Measurements from ENCODE around the gene TNFRSF11A.

The TNFRSF11A gene

GRCh38 chr18:62324917-62325805 lies at the start of gene TNFRSF11A:
TNFRSF11A (plus strand) TSS chr18:62325310; CDS start chr18:62325353, 43 bp downstream.
- DNase-seq: peak; percentile 44

- DNase-seq: no peak
These were observed 48.1 kb upstream of the TNFRSF11A start for GRCh38 chr18:62277045-62277444.

- no peak for DNase-seq
These were observed 45.5 kb upstream of the TNFRSF11A start for GRCh38 chr18:62279561-62279960.

- no peak for DNase-seq
These were observed 45.1 kb upstream of the TNFRSF11A start for GRCh38 chr18:62280058-62280457.

GRCh38 chr18:62280786-62281185 lies 44.3 kb upstream of the TNFRSF11A start:
- no peak for DNase-seq

GRCh38 chr18:62281684-62282083 lies 43.4 kb upstream of the TNFRSF11A start:
- DNase-seq: no peak

GRCh38 chr18:62282188-62282629 lies 42.9 kb upstream of the TNFRSF11A start:
- no peak for DNase-seq

GRCh38 chr18:62284637-62285036 lies 40.5 kb upstream of the TNFRSF11A start:
- no peak for DNase-seq

- DNase-seq: no peak
These were observed 39.8 kb upstream of the TNFRSF11A start for GRCh38 chr18:62285281-62285680.

GRCh38 chr18:62287781-62288664 lies 37.1 kb upstream of the TNFRSF11A start:
- DNase-seq: no peak

GRCh38 chr18:62288665-62289008 lies 36.5 kb upstream of the TNFRSF11A start:
- no peak for DNase-seq

GRCh38 chr18:62289047-62289446 lies 36.1 kb upstream of the TNFRSF11A start:
- no peak for DNase-seq

- DNase-seq: no peak
These were observed 31.0 kb upstream of the TNFRSF11A start for GRCh38 chr18:62294073-62294472.

- DNase-seq: no peak
These were observed 24.6 kb upstream of the TNFRSF11A start for GRCh38 chr18:62300359-62300963.

- no peak for DNase-seq
These were observed 23.8 kb upstream of the TNFRSF11A start for GRCh38 chr18:62301322-62301721.

GRCh38 chr18:62312851-62313250 lies 12.3 kb upstream of the TNFRSF11A start:
- no peak for DNase-seq

- DNase-seq: no peak
These were observed 6.6 kb upstream of the TNFRSF11A start for GRCh38 chr18:62318228-62319180.

GRCh38 chr18:62321201-62321600 lies 3.9 kb upstream of the TNFRSF11A start:
- DNase-seq: no peak

- DNase-seq: no peak
These were observed 1.5 kb upstream of the TNFRSF11A start for GRCh38 chr18:62323483-62324180.

GRCh38 chr18:62324181-62324828 lies 805 bp upstream of the TNFRSF11A start:
- DNase-seq: no peak
